Measurements from ENCODE around the gene GSTA3.
A peak's percentile ranks its signal among the peaks of the same experiment; 100 is the strongest.
"Not testable (repeated sequence)": the region's sequence is repeated elsewhere in the genome, so short reads cannot be mapped to it uniquely, and the experiment has no call there.

GSTA3 gene

GRCh38 chr6:52910091-52910490 is 593 bp upstream of the GSTA3 start:
- DNase-seq, result no peak

DNA sequence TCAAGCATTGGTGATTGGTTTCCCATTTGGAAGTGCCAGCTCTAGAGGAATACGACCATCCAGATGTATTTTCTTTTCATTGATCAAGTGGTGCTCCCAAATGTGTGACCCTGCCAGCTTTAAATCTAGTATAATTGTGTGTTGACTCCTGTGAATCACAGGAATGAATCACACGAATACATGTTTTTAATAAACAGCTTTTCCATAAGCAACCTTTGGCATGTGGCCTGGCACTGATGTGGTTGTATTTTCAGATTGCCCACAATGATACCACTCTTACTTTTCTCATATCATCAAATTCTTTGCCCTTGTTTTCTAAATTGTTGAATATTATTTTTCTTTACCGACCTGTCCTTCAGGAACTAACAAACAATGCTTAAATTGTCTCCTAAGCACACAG is 367 bp downstream of the GSTA3 start:
- DNase-seq, result no peak

- DNase-seq, result no peak
Observed at GRCh38 chr6:52908526-52908925, 972 bp downstream of the GSTA3 start.

DNA sequence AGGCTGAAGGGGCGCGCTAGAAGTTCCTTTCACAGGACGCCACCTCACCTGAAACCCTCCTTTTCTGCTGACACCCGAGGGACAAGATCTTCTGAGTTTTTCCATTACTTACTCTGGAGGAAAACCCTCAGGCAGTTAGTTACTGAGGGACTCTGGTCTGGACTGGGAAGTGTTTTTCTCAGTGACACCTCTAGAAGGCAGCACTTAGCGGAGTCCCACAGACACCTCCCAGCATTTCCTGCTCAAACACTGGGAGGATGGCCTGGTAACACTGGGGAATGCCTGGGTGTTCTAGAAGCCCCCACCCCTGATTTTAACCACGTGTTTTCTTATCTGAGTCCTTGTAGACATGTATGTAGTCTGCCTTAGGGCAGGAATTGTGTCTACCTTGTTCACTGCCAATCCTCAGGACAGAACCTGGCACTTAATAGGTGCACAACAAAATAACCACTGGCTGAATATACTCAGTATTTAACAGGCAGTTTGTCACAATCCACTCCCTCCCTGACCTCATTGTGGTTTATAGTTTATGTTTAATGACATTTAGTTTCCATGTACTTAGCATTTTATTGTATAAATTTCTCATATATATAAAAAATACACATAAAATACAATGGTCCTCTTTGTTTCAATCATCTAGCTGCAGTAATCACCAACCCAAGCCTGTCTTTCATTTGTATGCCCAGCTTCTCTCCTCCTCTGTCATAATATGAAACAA is 4.8 kb downstream of the GSTA3 start:
- DNase-seq, result no peak

DNA sequence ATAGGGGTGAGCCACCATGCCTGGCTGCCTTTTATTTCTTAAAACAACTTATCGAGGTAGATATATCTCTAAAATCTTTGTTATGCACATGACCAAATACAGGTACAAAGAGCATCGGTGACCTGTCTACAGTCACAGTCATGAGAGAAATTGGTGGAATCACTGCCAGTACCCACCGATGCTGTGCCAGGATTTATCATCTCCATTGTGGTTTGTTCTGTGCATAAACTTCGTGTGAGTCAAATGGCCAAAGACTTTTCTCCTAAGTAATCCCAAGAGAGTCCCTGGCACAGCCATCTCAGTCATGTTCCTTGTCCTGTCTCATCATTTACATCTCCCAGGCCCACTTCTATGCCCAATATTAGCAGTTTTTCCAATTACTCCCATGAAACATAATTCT is 9.0 kb downstream of the GSTA3 start:
- DNase-seq, result no peak

DNA sequence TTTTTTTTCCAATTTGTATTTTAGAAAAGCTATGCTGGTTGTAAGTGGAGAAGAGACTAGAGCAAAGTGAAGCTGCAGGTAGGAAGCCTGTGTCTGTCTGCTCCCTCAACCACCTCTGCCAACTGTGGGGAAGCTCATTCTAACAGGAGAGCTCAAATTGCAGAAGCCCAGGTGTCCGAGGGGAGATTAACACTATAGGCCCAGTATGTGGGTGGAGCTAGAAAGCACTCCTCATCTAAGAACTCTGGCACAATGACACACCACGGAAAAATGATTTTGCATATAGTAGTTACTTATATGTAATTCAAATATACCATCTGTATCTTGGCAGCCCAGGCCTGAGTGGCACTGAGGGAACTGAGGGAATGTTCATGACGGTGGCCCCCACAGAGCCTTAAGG is 13.7 kb downstream of the GSTA3 start:
- DNase-seq, result not testable (repeated sequence)

DNA sequence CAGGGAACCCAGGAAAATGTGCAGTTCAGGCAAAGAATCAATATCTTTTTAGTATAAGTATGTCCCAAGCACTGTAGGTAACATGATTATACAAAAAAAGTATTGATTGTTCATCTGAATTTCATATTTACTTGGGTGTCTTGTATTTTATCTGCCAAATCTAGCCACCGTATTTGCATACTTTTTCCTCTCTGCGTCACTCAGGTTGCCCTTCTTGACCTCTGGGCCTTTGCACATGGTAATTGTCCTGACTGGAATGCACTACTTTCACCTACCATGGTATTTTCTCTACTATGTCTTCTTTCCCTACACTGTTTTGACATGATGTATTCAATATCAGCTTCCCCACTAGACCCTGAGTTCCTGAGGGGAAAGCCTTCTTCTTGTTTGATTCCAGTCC is 15.2 kb downstream of the GSTA3 start:
- no peak for DNase-seq

DNA sequence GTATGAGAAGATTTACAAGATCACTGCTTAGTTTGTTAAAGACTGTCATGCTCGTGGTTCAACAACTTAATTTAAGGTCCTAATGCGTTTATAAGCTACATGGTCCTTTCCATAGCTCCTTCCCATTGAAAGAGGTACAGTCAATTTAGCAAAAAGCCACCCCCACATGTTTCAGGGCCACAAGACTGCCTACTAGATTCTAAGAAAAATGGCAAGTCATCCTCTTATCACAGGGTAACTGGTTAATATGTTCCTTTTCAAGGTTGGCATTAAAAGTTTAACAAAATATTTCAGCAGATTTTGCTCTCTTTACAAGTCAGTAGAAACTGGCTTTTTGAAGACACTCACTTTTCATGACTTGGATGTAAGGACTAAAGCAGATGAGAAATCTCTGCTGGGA is 15.7 kb downstream of the GSTA3 start:
- DNase-seq, result no peak

DNA sequence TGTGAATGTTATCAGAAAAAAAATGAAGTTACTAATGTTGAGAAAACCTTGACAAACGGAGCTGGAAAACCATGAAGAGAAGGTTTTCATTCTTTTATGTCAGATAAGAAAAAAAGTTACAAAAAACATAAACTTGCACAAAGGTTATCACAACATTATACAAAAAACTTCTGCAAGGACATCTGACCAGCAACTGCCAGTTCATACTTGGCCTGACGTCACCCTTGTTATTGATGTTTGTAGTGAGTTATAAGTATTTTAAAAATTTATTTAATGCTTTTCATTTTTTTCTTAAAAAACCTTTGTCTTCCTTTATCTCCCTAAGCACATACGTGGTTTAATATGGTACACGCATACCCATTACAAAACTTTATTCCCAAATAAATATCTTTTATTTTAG is 16.3 kb downstream of the GSTA3 start:
- DNase-seq, result no peak

DNA sequence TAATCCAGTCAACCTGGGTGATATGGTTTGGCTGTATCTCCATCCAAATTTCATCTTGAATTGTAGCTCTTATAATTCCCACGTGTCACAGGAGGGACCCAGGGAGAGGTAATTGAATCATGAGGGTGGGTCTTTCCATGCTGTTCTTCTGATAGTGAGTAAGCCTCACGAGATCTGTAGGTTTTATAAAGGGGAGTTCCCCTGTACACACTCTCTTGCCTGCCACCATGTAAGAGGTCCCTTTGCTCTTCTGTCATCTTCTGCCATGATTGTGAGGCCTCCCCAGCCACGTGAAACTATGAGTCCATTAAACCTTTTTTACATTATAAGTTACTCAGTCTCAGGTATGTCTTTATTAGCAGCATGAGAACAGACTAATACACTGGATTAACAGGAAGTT is 19.5 kb downstream of the GSTA3 start:
- no peak for DNase-seq

DNA sequence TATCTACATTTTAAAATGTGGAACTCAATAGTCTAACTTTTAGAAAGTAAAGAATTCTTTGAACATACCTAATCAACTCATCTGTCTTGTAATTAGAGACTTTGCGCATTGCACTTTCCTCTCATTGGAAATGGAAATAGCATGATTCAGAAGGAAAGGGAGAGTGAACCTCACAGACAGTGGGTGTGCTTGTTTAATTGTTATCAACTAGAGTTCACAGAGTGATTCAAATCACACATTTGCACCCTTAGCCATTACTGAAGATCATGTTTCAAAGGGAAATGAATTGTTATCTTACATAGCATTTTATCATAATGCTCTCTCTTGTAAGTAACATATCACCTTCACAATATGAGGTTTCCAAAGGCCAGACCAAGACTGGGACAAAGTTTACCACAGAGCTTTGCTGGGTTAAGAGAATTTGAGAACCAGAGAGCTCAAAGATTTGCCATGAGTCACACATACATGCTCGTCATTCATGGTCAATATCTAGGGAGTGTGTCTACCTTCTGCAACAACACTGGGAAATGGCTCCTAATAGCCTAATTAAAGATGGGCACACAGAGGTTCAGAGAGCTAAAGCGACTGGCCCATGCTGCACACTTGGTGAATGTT is 21.5 kb downstream of the GSTA3 start:
- DNase-seq, result no peak

- DNase-seq, result peak; percentile 75
Observed at GRCh38 chr6:52881996-52882841, 27.3 kb downstream of the GSTA3 start.

DNA sequence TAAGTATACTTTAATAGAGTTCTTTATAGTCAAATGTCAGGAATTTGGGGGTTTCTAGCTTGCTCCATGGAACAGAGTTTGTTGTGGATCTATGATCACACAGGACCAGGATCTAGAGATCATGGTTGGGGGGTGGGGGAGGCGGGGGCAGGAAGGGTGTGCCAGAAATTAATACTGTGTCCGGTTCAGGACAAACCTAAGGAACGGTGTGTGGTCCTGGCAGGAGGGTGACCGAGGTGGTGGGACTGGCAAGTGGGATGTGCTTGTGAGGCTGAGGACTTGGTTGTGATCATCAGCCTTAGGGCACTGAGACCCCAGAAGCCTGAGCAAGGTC is 27.9 kb downstream of the GSTA3 start:
- no peak for DNase-seq

DNA sequence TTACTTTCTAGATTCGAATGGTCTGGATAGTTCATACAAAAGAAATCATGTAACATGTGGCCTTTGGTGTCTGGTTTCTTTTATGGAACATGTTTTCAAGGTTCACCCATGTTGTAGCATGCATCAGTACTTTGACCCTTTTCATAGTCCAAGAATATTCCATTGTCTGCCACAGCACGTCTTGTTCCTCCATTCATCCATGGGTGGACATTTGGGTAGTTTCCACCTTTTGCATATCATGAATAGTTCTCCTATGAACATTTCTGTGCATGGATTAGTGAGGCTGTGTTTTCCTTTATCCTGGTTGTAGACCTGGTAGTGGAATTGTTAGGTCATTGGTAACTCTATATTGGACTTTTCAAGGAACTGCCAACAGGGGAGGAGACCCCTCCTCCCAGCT is 31.7 kb downstream of the GSTA3 start:
- no peak for DNase-seq

DNA sequence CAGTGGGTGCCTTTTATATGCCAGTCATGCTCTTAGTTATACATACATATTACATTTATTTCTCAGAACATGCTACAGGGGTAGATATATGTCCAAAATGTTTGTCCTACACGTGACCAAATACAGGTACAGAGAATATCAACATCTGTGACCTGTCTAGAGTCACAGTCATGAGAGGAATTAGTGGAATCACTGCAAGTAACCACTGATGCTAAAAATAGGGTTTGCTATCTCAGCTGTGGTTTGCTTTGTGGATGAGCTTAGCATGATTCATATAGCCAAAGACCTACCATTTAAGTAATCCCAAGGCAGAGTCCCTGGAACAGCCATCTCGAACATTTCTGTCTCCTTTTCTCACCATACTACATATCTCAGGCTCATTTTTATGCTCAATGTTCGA is 32.3 kb downstream of the GSTA3 start:
- DNase-seq, result peak; percentile 90

- no peak for DNase-seq
Observed at GRCh38 chr6:52876056-52876787, 33.3 kb downstream of the GSTA3 start.

DNA sequence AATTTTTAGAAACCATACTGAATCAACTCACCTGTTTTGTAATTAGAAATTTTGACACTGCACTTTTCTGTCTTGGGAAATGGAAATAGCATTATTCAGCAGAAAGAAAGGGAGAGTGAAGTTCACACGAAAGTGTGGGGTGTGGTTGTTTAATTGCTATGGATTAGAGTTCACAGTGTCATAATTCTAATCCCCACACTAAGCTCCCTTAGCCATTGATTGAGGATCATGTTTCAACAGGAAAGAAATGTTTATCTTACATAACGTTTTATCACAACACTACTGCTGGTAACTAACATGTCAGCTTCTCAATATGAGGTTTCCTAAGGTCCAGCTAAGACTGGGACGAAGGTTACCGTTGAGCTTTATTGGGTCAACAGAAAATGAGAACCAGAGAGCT is 37.5 kb downstream of the GSTA3 start:
- no peak for DNase-seq

DNA sequence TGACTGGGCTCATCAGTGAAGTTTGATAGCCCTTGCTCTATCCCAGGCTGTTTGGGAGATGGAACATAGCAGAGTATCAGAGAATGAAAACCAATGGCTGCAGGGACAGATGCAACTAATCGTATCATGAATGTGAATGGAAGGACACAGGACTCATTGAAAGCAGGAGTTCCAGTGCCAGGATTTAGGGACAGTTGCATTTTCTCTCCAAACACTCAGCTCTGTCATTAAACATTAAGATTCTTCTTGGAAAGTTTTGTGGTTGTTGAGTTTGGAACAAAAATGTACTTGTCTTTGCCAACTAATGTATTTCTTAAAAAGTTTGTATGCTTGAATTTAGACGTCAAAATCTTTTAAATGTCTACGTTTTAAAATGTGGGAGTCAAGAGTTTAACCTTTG is 37.9 kb downstream of the GSTA3 start:
- DNase-seq, result no peak

- peak; percentile 39 for DNase-seq
Observed at GRCh38 chr6:52870335-52871091, 39.0 kb downstream of the GSTA3 start.

DNA sequence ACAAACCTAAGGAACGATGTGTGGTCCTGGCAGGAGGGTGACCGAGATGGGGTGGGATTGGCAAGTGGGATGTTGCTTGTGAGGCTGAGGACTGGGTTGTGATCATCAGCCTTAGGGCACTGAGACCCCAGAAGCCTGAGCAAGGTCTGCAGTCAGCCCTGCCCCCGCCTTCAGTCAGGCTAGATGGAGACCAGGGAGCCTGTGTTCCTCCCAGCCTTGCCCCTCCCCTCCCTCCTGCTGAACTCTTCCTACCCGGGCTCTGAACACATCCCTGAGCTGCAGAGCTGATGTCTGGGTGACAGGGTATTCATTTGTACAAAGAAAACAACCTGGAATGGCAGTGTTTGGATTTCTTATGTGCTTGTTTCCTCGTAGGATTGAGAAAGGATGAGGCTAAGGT is 40.6 kb downstream of the GSTA3 start:
- not testable (repeated sequence) for DNase-seq

GRCh38 chr6:52868240-52868639 is 41.3 kb downstream of the GSTA3 start:
- no peak for DNase-seq

DNA sequence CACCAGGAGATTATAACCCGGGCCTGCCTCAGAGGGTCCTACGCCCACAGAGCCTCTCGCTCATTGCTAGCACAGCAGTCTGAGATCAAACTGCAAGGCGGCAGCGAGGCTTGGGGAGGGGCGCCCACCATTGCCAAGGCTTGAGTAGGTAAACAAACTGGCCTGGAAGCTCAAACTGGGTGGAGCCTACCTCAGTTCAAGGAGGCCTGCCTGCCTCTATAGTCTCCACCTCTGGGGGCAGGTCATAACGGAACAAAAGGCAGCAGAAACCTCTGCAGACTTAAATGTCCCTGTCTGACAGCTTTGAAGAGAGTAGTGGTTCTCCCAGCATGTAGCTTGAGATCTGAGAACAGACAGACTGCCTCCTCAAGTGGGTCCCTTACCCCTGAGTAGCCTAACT is 48.3 kb downstream of the GSTA3 start:
- not testable (repeated sequence) for DNase-seq

GRCh38 chr6:52858416-52858815 is 51.1 kb downstream of the GSTA3 start:
- no peak for DNase-seq
